Lower leg skin (tissue), 3 donors: ENCODE data around the gene KDM3B.

Source experiments
- CTCF ChIP-seq, 3 donors: fragments of 450-650 bp; IDR thresholded peaks; one replicate each; pipeline ENCODE4 v1.5.1; 2016; ENCODE audit warnings: antibody characterized with exemption in 3 of 3, mild to moderate bottlenecking in 3 of 3, moderate library complexity in 2 of 3
- POLR2A ChIP-seq, 2 donors: fragments of 450-650 bp; IDR thresholded peaks; one replicate each; pipeline ENCODE4 v1.6.1; 2016 to 2017; ENCODE audit warnings: antibody characterized with exemption in 2 of 2, mild to moderate bottlenecking in 1 of 2, moderate library complexity in 1 of 2

- TF ChIP-seq CTCF (IDR thresholded peaks at IDR 0.05) = no peak
- no peak for TF ChIP-seq POLR2A (IDR thresholded peaks at IDR 0.05)
Measured at GRCh38 chr5:138448070-138448469, 95.6 kb downstream of the KDM3B start.
